Daoy (cell line): ENCODE measurements around the gene TMEFF1. TPM values are rescaled to one million over a fixed set of nuclear protein-coding genes. Genes with fewer than 3 reads are reported as not detected.
A peak's percentile ranks its signal among the peaks of the same experiment; 100 is the strongest.
"Not testable (repeated sequence)": the region's sequence is repeated elsewhere in the genome, so short reads cannot be mapped to it uniquely, and the experiment has no call there.

Experiments
- DNase-seq: peaks from one replicate; pipeline ENCODE4 v3.0.0-alpha.2; 2015; ENCODE audit warnings: low read depth
- total RNA-seq: library from RNA; depleted of rRNA; stranded (reverse); fragments of >200 nt; shearing (Covaris generic); gene quantifications from 2 replicates; pipeline ENCODE4 v1.2.3, GENCODE V29; 2014

TMEFF1 gene
- total RNA-seq, 1 experiment from 2014 or later, result 2.1 TPM

DNA sequence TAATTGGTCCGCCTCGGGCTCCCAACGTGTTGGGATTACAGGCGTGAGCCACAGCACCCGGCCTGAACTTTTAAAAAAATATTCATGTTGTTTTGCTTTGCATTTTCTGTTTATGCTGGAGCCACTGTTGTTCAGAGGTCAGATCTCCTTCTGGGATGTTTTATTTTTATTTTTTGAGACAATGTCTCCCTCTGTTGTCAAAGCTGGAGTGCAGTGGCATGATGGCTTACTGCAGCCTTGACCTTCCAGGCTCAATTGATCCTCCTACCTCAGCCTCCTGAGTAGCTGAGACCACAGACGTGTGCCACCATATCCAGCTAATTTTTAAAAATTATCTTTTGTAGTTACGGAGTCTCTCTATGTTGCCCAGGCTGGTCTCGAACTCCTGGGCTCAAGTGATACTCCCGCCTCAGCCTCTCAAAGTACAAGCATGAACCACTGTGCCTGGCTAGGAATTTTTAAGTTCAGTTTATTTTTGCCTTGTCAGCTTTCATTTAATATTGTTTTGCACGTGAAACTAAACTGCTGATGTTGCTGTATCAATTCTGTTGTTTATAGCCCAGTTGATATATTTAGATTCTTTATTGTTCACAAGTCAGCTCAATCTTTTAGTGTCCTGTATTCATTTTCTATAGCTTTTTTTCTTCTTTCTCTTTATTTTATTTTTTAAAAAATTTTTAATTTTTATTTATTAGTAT is 13.7 kb downstream of the TMEFF1 start:
- no peak for DNase-seq

GRCh38 chr9:100488177-100488576 is 15.2 kb downstream of the TMEFF1 start:
- DNase-seq, result no peak

- no peak for DNase-seq
Measured at GRCh38 chr9:100489836-100490235, 16.9 kb downstream of the TMEFF1 start.

- DNase-seq, result peak; percentile 36
Measured at GRCh38 chr9:100492952-100493351, 20.0 kb downstream of the TMEFF1 start.

- DNase-seq, result peak; percentile 13
Measured at GRCh38 chr9:100498592-100498991, 25.6 kb downstream of the TMEFF1 start.

DNA sequence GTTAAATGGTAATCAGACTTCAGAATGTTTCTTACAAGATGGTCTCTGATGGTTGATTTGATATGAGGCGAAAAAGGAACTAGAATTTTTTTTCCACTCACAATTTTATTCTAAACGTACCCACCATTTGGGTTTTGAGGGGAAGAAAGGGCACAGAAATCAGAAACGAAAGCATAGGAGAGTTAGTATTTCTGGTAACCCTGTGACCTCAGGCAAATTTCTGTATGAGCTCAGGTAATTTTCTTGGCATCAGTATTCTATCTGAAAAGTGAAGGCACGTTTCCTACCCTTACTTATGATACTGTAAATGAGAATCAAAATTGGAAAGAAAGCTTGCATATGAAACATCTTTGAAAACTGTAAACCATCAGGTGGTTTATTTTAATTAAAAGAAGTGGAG is 26.5 kb downstream of the TMEFF1 start:
- DNase-seq, result no peak

DNA sequence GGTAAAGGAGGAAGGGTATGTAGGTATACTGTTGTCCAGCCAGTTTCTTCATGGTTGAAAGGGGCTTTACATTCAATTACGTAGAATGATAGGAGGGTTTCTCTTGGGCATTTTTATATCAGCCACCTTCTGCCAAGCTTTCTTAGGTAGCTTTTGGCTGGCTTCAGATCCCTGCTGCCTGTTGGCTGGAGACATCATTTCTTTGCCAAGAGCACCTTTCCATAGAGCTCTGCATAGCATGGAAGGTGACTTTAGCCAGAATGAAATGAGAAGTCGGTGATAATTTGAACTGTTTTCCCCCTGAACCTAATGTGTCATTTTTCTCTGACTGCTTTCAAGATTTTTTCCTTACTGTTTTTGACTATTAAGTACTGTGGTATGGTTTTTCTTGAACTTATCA is 26.9 kb downstream of the TMEFF1 start:
- no peak for DNase-seq

DNA sequence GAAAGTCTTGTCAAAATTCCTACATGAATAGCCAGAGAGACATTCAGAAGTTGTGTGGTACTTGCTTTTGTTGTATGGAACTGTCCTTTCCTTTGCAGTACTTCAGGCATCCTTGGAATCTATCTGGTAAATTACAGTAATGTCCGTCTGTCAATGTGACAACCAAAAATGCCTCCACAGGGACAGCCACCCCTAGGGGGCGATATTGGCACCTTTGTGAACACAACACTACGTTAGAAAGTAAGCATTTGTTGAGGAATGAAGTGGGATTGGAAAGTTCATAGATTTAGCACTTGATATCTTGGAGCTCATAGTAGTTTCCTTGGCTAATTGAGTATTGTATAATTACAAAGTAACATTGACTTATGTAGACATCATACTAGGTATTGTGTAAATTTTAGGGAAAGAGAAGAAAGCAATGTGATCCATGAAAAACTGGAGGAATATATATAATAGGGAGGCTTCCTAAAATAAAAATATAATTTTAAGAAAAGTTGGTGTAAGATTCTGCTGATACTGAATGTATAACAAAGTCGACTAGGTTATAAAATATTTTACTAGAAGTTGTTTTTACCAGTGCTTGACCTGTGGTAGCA is 32.7 kb downstream of the TMEFF1 start:
- peak; percentile 73 for DNase-seq

- DNase-seq, result not testable (repeated sequence)
Measured at GRCh38 chr9:100507350-100507749, 34.4 kb downstream of the TMEFF1 start.

- no peak for DNase-seq
Measured at GRCh38 chr9:100511205-100511604, 38.3 kb downstream of the TMEFF1 start.

DNA sequence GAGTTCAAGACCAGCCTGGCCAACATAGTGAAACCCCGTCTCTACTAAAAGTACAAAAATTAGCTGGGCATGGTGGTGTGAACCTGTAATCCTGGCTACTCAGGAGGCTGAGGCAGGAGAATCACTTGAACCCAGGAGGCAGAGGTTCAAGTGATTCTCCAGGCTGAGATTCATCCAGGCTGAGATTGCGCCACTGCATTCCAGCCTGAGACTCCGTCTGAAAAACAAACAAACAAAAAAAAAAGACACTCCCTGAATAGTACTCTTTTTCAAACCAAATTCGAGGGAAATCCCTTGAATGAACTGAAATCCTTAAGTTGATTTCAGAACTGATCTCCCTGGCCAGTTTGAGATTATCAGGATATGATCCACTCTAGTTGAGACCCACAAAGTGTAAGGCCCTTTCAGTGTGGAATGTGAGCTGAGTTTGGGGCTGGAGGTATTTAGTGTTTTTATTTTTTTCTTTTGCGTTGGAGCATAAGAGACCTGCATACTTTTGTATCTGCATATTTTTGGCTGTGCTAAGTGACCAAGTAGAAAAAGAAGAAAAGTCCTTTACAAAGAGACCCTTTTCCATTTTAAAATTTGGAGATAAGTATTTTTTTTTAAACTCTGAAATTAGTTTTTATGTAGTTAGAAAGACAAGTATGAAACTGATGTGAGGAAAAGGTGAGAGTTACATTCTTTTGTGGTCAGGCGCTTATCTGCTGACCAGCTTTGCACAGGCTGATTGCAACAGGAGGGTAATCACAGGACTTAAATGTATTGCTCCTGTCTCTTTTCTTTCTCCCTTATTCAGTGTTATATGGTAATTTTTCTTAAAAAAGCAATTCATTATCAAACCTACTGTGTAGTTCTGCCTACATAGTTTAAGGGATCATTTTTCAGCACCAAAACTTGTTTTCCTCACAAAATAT is 42.9 kb downstream of the TMEFF1 start:
- peak; percentile 10 for DNase-seq

DNA sequence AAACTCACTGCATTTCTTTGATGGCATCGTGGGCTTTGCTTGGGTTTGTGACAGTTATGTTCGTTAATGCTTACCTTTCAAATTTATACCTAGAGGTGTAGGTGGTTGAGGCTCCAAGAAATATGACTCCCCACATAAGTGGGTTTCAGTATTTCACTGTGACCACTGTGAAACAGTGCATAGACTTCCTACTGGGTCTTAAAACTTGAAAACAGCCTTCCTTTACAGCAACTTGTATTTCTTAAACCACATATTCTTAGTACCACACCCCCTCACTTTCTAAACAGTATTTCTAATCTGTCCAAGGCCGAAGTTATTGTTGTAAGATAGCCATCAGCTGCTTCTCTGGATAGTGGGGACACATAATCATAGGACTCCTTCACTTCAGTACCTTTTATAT is 48.3 kb downstream of the TMEFF1 start:
- DNase-seq, result no peak

- peak; percentile 13 for DNase-seq
Measured at GRCh38 chr9:100525563-100525962, 52.6 kb downstream of the TMEFF1 start.

DNA sequence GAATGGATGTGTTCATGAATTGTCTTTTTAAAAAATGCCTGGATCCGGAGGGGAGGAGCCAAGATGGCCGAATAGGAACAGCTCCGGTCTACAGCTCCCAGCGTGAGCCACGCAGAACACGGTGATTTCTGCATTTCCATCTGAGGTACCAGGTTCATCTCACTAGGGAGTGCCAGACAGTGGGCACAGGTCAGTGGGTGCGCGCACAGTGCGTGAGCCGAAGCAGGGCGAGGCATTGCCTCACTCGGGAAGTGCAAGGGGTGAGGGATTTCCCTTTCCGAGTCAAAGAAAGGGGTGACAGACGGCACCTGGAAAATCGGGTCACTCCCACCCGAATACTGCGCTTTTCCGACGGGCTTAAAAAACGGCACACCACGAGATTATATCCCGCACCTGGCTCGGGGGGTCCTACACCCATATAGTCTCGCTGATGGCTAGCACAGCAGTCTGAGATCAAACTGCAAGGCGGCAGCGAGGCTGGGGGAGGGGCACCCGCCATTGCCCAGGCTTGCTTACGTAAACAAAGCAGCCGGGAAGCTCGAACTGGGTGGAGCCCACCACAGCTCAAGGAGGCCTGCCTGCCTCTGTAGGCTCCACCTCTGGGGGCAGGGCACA is 54.3 kb downstream of the TMEFF1 start:
- not testable (repeated sequence) for DNase-seq

DNA sequence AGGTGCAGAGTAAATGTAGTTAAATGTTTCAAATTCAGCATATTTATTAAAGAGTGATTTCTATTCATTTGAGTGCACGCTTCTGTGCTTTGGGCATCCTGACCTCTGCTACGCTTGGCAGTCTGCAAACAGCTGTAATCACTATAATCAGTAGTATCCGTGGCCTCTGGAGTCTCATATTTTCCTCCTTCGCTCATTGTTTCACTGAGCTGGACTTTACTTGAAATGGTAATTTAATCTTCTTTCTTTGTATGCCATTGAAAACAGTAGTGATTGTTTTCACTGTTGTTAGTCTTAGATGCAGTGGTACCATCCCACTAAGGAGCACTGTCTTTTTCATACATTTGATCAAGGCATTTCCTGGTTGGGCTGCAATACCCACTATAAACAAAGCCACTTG is 61.5 kb downstream of the TMEFF1 start:
- no peak for DNase-seq

GRCh38 chr9:100540327-100540726 is 67.4 kb downstream of the TMEFF1 start:
- DNase-seq, result no peak

- DNase-seq, result no peak
Measured at GRCh38 chr9:100549048-100549447, 76.1 kb downstream of the TMEFF1 start.

DNA sequence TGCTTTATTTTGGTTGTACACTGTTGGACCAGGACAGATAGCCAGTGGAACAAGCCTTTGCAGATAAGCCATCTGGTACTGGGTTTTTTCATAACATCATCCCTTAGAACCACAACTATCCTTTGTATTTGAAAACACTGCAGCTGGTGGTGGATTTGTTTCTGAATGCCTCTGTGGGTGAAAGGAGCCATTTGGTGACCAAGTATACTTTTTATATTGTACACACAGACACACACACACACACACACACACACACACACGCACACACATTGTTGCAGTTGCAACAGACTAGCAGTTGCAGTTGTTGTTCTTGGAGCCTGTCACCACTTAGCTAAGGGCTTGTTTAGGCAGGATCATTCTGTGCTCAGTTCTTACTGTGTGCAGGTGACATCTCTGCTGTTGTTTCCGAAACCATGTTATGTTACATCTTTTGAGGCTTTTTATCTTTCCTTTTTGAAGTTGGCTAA is 82.0 kb downstream of the TMEFF1 start:
- DNase-seq, result no peak

GRCh38 chr9:100555471-100555870 is 82.5 kb downstream of the TMEFF1 start:
- DNase-seq, result no peak

- no peak for DNase-seq
Measured at GRCh38 chr9:100557053-100557452, 84.1 kb downstream of the TMEFF1 start.

GRCh38 chr9:100561256-100561655 is 88.3 kb downstream of the TMEFF1 start:
- DNase-seq, result no peak

GRCh38 chr9:100567856-100568255 is 94.9 kb downstream of the TMEFF1 start:
- DNase-seq, result no peak
